HepG2 (cell line): ENCODE results near the gene HNRNPH3. TPM values are rescaled to one million over a fixed set of nuclear protein-coding genes. Genes with fewer than 3 reads are reported as not detected.

Source experiments
- CEBPZ ChIP-seq: IDR thresholded peaks from 2 replicates; pipeline ENCODE4 v1.6.1; 2012; ENCODE audit warnings: low read length, improper control_type of control experiment
- HDAC2 ChIP-seq: sonication (generic); formaldehyde crosslinking; IDR thresholded peaks from 2 replicates; pipeline ENCODE4 v1.4.0; 2020; ENCODE audit warnings: missing genetic modification reagents
- HES4 ChIP-seq: sonication (generic); formaldehyde crosslinking; IDR thresholded peaks from 2 replicates; pipeline ENCODE4 v1.9.0; 2021; ENCODE audit warnings: mild to moderate bottlenecking, missing genetic modification reagents, borderline replicate concordance
- NPAS2 ChIP-seq: sonication (generic); formaldehyde crosslinking; IDR thresholded peaks from 2 replicates; pipeline ENCODE4 v1.8.0; 2022; ENCODE audit warnings: mild to moderate bottlenecking, missing genetic modification reagents, borderline replicate concordance
- SETDB1 ChIP-seq: sonication (generic); formaldehyde crosslinking; IDR thresholded peaks from 2 replicates; pipeline ENCODE4 v1.5.1; 2020; ENCODE audit warnings: missing genetic modification reagents, mild to moderate bottlenecking, borderline replicate concordance
- SRF ChIP-seq: IDR thresholded peaks from 2 replicates; pipeline ENCODE4 v1.6.1; 2011; ENCODE audit warnings: mild to moderate bottlenecking, low read depth, low read length, moderate library complexity
- TFDP1 ChIP-seq: IDR thresholded peaks from 2 replicates; pipeline ENCODE4 v1.6.1; 2016; ENCODE audit warnings: missing compliant biosample characterization, missing genetic modification reagents, borderline replicate concordance
- ZBTB40 ChIP-seq, 2 experiments: fragments of 450-650 bp in 1 of 2; sonication (generic) in 1 of 2; formaldehyde crosslinking in 1 of 2; IDR thresholded peaks; 2 replicates each; pipeline versions ENCODE4 v1.6.1 to v1.8.0; 2016 to 2022; ENCODE audit warnings: antibody characterized with exemption in 1 of 2, mild to moderate bottlenecking in 1 of 2, missing genetic modification reagents in 1 of 2
- ZNF136 ChIP-seq: sonication (generic); formaldehyde crosslinking; IDR thresholded peaks from 2 replicates; pipeline ENCODE4 v1.8.1; 2022; ENCODE audit warnings: low read depth, mild to moderate bottlenecking, moderate library complexity, missing genetic modification reagents
- ZNF367 ChIP-seq: sonication (generic); formaldehyde crosslinking; IDR thresholded peaks from 2 replicates; pipeline ENCODE4 v1.4.0; 2020; ENCODE audit warnings: missing genetic modification reagents, borderline replicate concordance
- ZNF501 ChIP-seq: sonication (generic); formaldehyde crosslinking; IDR thresholded peaks from 2 replicates; pipeline ENCODE4 v1.5.1; 2020; ENCODE audit warnings: mild to moderate bottlenecking, moderate library complexity, missing genetic modification reagents
- ZNF572 ChIP-seq: sonication (generic); formaldehyde crosslinking; IDR thresholded peaks from 2 replicates; pipeline ENCODE4 v1.5.1; 2020; ENCODE audit warnings: mild to moderate bottlenecking, missing genetic modification reagents
- ZNF672 ChIP-seq: sonication (generic); formaldehyde crosslinking; IDR thresholded peaks from 2 replicates; pipeline ENCODE4 v1.8.1; 2022; ENCODE audit warnings: missing genetic modification reagents
- ZNF709 ChIP-seq: sonication (generic); formaldehyde crosslinking; IDR thresholded peaks from 2 replicates; pipeline ENCODE4 v1.5.0; 2020; ENCODE audit warnings: mild to moderate bottlenecking, missing genetic modification reagents
- polyA plus RNA-seq, 8 experiments: library from polyadenylated mRNA; depleted of rRNA in 3 of 8; stranded (reverse) in 7 of 8; unstranded in 1 of 8; fragments of >200 nt; fragmentation: Illumina TruSeq in 4 of 8; extraction: Trizol in 4 of 8; gene quantifications; 2 replicates each; pipeline versions ENCODE4 v1.2.1 to v1.2.3, GENCODE V29; 2011 to 2016; ENCODE audit warnings: low read depth in 4 of 8, missing spikeins in 1 of 8, mixed read lengths in 1 of 8; ENCODE audit not compliant: insufficient read depth in 1 of 8
- total RNA-seq, 5 experiments: library from RNA; depleted of rRNA; stranded (reverse); fragments of >200 nt; fragmentation: Illumina TruSeq; extraction: Trizol; gene quantifications; 2 replicates each; pipeline ENCODE4 v1.2.3, GENCODE V29; 2016; ENCODE audit warnings: low read depth in 1 of 5

HNRNPH3 gene
- total and polyA plus RNA-seq, 2 of the 13 experiments (the other 11 are each of a cell fraction or from before 2014, with no cell fraction given), result 46.0 to 47.7 TPM

- TF ChIP-seq NPAS2 (no peak), ZBTB40 (IDR thresholded peaks at IDR 0.05) (no peak), ZBTB40 (CRISPR knock-in tag; IDR thresholded peaks at IDR 0.05) (no peak), ZNF136 (CRISPR knock-in tag) (no peak), ZNF367 (CRISPR knock-in tag) (no peak), HDAC2 (no peak), CEBPZ (no peak), SRF (no peak), HES4 (CRISPR knock-in tag) (no peak), ZNF709 (CRISPR knock-in tag) (no peak), SETDB1 (CRISPR knock-in tag) (no peak), TFDP1 (CRISPR knock-in tag) (no peak), ZNF501 (CRISPR knock-in tag) (no peak), ZNF672 (CRISPR knock-in tag) (no peak), ZNF572 (CRISPR knock-in tag) (no peak)
Observed at GRCh38 chr10:68318331-68319059, 13.4 kb upstream of the HNRNPH3 start (continued).
